ENCODE data around the gene HNRNPA3.
A peak's percentile ranks its signal among the peaks of the same experiment; 100 is the strongest.
"Not testable (repeated sequence)": the region's sequence is repeated elsewhere in the genome, so short reads cannot be mapped to it uniquely, and the experiment has no call there.

Gene HNRNPA3

GRCh38 chr2:177192788-177193187 is 19.8 kb upstream of the HNRNPA3 start:
- Histone ChIP-seq H3K9me3 (ENCODE audit: insufficient read depth, low read length) (no peaks in the 10 kb centered on the region), H3K27me3 (ENCODE audit: insufficient read depth, insufficient read length) (no peaks in the 10 kb centered on the region), H3K4me1 (ENCODE audit: insufficient read depth, insufficient read length) (no peaks in the 10 kb centered on the region), H3K4me3 (ENCODE audit: insufficient read length, low read depth) (no peak overlapping the region), H3K36me3 (ENCODE audit: insufficient read depth, insufficient read length, low read length) (no peaks in the 10 kb centered on the region), H3K9ac (ENCODE audit: insufficient read length, low read depth) (no peak overlapping the region)
- DNase-seq (ENCODE audit: low read depth, low spot score) = no peak
- TF ChIP-seq SUZ12 (IDR thresholded peaks at IDR 0.05; ENCODE audit: extremely low read depth, insufficient read depth, insufficient read length) (no peak), ZNF274 (IDR thresholded peaks at IDR 0.05; ENCODE audit: low read depth, low read length) (no peak), YY1 (IDR thresholded peaks at IDR 0.05; ENCODE audit: insufficient read depth, insufficient read length) (no peak)

GRCh38 chr2:177193240-177193639 is 19.4 kb upstream of the HNRNPA3 start:
- peaks cover 3% of the 10 kb centered on the region for H3K4me1 ChIP-seq (ENCODE audit: insufficient read depth, insufficient read length)
- H3K4me3 ChIP-seq (ENCODE audit: insufficient read length, low read depth) = no peak overlapping the region
- H3K27me3 ChIP-seq (ENCODE audit: insufficient read depth, insufficient read length) = no peaks in the 10 kb centered on the region
- no peaks in the 10 kb centered on the region for H3K9me3 ChIP-seq (ENCODE audit: insufficient read depth, low read length)
- no peak overlapping the region for H3K9ac ChIP-seq (ENCODE audit: insufficient read length, low read depth)
- no peak for TF ChIP-seq ZNF274 (IDR thresholded peaks at IDR 0.05; ENCODE audit: low read depth, low read length)
- no peak for TF ChIP-seq YY1 (IDR thresholded peaks at IDR 0.05; ENCODE audit: insufficient read depth, insufficient read length)
- no peak for TF ChIP-seq SUZ12 (IDR thresholded peaks at IDR 0.05; ENCODE audit: extremely low read depth, insufficient read depth, insufficient read length)
- H3K36me3 ChIP-seq (ENCODE audit: insufficient read depth, insufficient read length, low read length) = no peaks in the 10 kb centered on the region
- no peak for DNase-seq (ENCODE audit: low read depth, low spot score)

GRCh38 chr2:177195194-177195593 is 17.4 kb upstream of the HNRNPA3 start:
- Histone ChIP-seq H3K36me3 (ENCODE audit: insufficient read depth, insufficient read length, low read length) (no peaks in the 10 kb centered on the region), H3K9ac (ENCODE audit: insufficient read length, low read depth) (no peak overlapping the region), H3K9me3 (ENCODE audit: insufficient read depth, low read length) (no peaks in the 10 kb centered on the region), H3K27me3 (ENCODE audit: insufficient read depth, insufficient read length) (no peaks in the 10 kb centered on the region), H3K4me1 (ENCODE audit: insufficient read depth, insufficient read length) (peaks cover 3% of the 10 kb centered on the region), H3K4me3 (ENCODE audit: insufficient read length, low read depth) (no peak overlapping the region)
- no peak for DNase-seq (ENCODE audit: low read depth, low spot score)
- TF ChIP-seq YY1 (IDR thresholded peaks at IDR 0.05; ENCODE audit: insufficient read depth, insufficient read length) (no peak), SUZ12 (IDR thresholded peaks at IDR 0.05; ENCODE audit: extremely low read depth, insufficient read depth, insufficient read length) (no peak), ZNF274 (IDR thresholded peaks at IDR 0.05; ENCODE audit: low read depth, low read length) (no peak)

- not testable (repeated sequence) for H3K27me3 ChIP-seq (ENCODE audit: insufficient read depth, insufficient read length); DNase-seq (ENCODE audit: low read depth, low spot score); H3K9me3 ChIP-seq (ENCODE audit: insufficient read depth, low read length); H3K4me3 ChIP-seq (ENCODE audit: insufficient read length, low read depth); H3K9ac ChIP-seq (ENCODE audit: insufficient read length, low read depth); H3K4me1 ChIP-seq (ENCODE audit: insufficient read depth, insufficient read length); H3K36me3 ChIP-seq (ENCODE audit: insufficient read depth, insufficient read length, low read length)
Measured at GRCh38 chr2:177200419-177200818, 12.2 kb upstream of the HNRNPA3 start.

- Histone ChIP-seq H3K36me3 (ENCODE audit: insufficient read depth, insufficient read length, low read length) (no peaks in the 10 kb centered on the region), H3K4me3 (ENCODE audit: insufficient read length, low read depth) (no peak overlapping the region), H3K4me1 (ENCODE audit: insufficient read depth, insufficient read length) (peaks cover 5% of the 10 kb centered on the region), H3K27me3 (ENCODE audit: insufficient read depth, insufficient read length) (no peaks in the 10 kb centered on the region), H3K9me3 (ENCODE audit: insufficient read depth, low read length) (no peaks in the 10 kb centered on the region), H3K9ac (ENCODE audit: insufficient read length, low read depth) (no peak overlapping the region)
- no peak for TF ChIP-seq SUZ12 (IDR thresholded peaks at IDR 0.05; ENCODE audit: extremely low read depth, insufficient read depth, insufficient read length)
- TF ChIP-seq ZNF274 (IDR thresholded peaks at IDR 0.05; ENCODE audit: low read depth, low read length) = no peak
- no peak for TF ChIP-seq YY1 (IDR thresholded peaks at IDR 0.05; ENCODE audit: insufficient read depth, insufficient read length)
- DNase-seq (ENCODE audit: low read depth, low spot score) = no peak
Measured at GRCh38 chr2:177201919-177202346, 10.7 kb upstream of the HNRNPA3 start.

- Histone ChIP-seq H3K9ac (ENCODE audit: insufficient read length, low read depth) (no peak overlapping the region), H3K4me3 (ENCODE audit: insufficient read length, low read depth) (no peak overlapping the region)
- TF ChIP-seq YY1 (IDR thresholded peaks at IDR 0.05; ENCODE audit: insufficient read depth, insufficient read length) (no peak), ZNF274 (IDR thresholded peaks at IDR 0.05; ENCODE audit: low read depth, low read length) (no peak), SUZ12 (IDR thresholded peaks at IDR 0.05; ENCODE audit: extremely low read depth, insufficient read depth, insufficient read length) (no peak)
Measured at GRCh38 chr2:177204417-177204816, 8.2 kb upstream of the HNRNPA3 start.

GRCh38 chr2:177207101-177207500 is 5.5 kb upstream of the HNRNPA3 start:
- no peaks in the 10 kb centered on the region for H3K9me3 ChIP-seq (ENCODE audit: insufficient read depth, low read length)
- DNase-seq (ENCODE audit: low read depth, low spot score) = no peak
- H3K9ac ChIP-seq (ENCODE audit: insufficient read length, low read depth) = no peak overlapping the region
- TF ChIP-seq YY1 (IDR thresholded peaks at IDR 0.05; ENCODE audit: insufficient read depth, insufficient read length) (no peak), ZNF274 (IDR thresholded peaks at IDR 0.05; ENCODE audit: low read depth, low read length) (no peak), SUZ12 (IDR thresholded peaks at IDR 0.05; ENCODE audit: extremely low read depth, insufficient read depth, insufficient read length) (no peak)
- no peak overlapping the region for H3K4me3 ChIP-seq (ENCODE audit: insufficient read length, low read depth)
- peaks cover 2% of the 10 kb centered on the region for H3K4me1 ChIP-seq (ENCODE audit: insufficient read depth, insufficient read length)
- no peaks in the 10 kb centered on the region for H3K27me3 ChIP-seq (ENCODE audit: insufficient read depth, insufficient read length)
- no peaks in the 10 kb centered on the region for H3K36me3 ChIP-seq (ENCODE audit: insufficient read depth, insufficient read length, low read length)

More at GRCh38 chr2:177204417-177204816, 8.2 kb upstream of the HNRNPA3 start:
- H3K27me3 ChIP-seq (ENCODE audit: insufficient read depth, insufficient read length) = no peaks in the 10 kb centered on the region
- H3K36me3 ChIP-seq (ENCODE audit: insufficient read depth, insufficient read length, low read length) = no peaks in the 10 kb centered on the region
- DNase-seq (ENCODE audit: low read depth, low spot score) = no peak
- H3K9me3 ChIP-seq (ENCODE audit: insufficient read depth, low read length) = no peaks in the 10 kb centered on the region
- H3K4me1 ChIP-seq (ENCODE audit: insufficient read depth, insufficient read length) = peaks cover 2% of the 10 kb centered on the region

- H3K4me3 ChIP-seq (ENCODE audit: insufficient read length, low read depth) = peak overlapping the region; percentile 83
- TF ChIP-seq ZNF274 (IDR thresholded peaks at IDR 0.05; ENCODE audit: low read depth, low read length) (no peak), YY1 (IDR thresholded peaks at IDR 0.05; ENCODE audit: insufficient read depth, insufficient read length) (no peak), SUZ12 (IDR thresholded peaks at IDR 0.05; ENCODE audit: extremely low read depth, insufficient read depth, insufficient read length) (no peak)
Measured at GRCh38 chr2:177211169-177211568, 1.4 kb upstream of the HNRNPA3 start.

More at GRCh38 chr2:177211169-177211568, 1.4 kb upstream of the HNRNPA3 start:
- H3K27me3 ChIP-seq (ENCODE audit: insufficient read depth, insufficient read length) = no peaks in the 10 kb centered on the region
- H3K9me3 ChIP-seq (ENCODE audit: insufficient read depth, low read length) = no peaks in the 10 kb centered on the region
- H3K36me3 ChIP-seq (ENCODE audit: insufficient read depth, insufficient read length, low read length) = peaks cover 25% of the 10 kb centered on the region
- no peak for DNase-seq (ENCODE audit: low read depth, low spot score)
- H3K4me1 ChIP-seq (ENCODE audit: insufficient read depth, insufficient read length) = no peaks in the 10 kb centered on the region
- H3K9ac ChIP-seq (ENCODE audit: insufficient read length, low read depth) = peak overlapping the region; percentile 89
